SU-DHL-6 (cell line): ENCODE measurements around the gene CPLX1.

Experiments
- H2AFZ ChIP-seq: fragments of 200-600 bp; sonication (generic); 2 replicates; pipeline ENCODE4 v1.6.1; 2014; ENCODE audit warnings: low read depth, mild to moderate bottlenecking, moderate library complexity, mixed read lengths, antibody characterized with exemption, low read length; ENCODE audit not compliant: severe bottlenecking
- H3F3A ChIP-seq: fragments of 200-600 bp; shearing (Covaris generic); 2 replicates; pipeline ENCODE4 v1.6.0; 2016; ENCODE audit warnings: antibody characterized with exemption, mild to moderate bottlenecking; ENCODE audit not compliant: insufficient read depth
- H3K27ac ChIP-seq: fragments of 200-600 bp; sonication (generic); 2 replicates; pipeline ENCODE4 v1.5.1; 2016; ENCODE audit warnings: low read depth, mild to moderate bottlenecking, low read length, moderate library complexity, mixed read lengths
- H3K27me3 ChIP-seq: fragments of 200-600 bp; sonication (generic), shearing (Covaris generic); 2 replicates; pipeline ENCODE4 v1.6.0; 2014; ENCODE audit warnings: mild to moderate bottlenecking, low read length
- H3K36me3 ChIP-seq: fragments of 200-600 bp; sonication (generic); 2 replicates; pipeline ENCODE4 v1.6.1; 2014; ENCODE audit warnings: mild to moderate bottlenecking, low read length, mixed read lengths
- H3K4me2 ChIP-seq: fragments of 300-600, 200-600 bp; shearing (Covaris generic), sonication (generic); 2 replicates; pipeline ENCODE4 v1.6.0; 2014; ENCODE audit warnings: low read length, low read depth, mild to moderate bottlenecking; ENCODE audit not compliant: poor library complexity, severe bottlenecking
- H3K4me3 ChIP-seq: fragments of 200-600 bp; sonication (generic); 2 replicates; pipeline ENCODE4 v1.5.1; 2014; ENCODE audit warnings: antibody characterized with exemption, low read length, mild to moderate bottlenecking, mixed read lengths; ENCODE audit not compliant: insufficient read depth, poor library complexity, severe bottlenecking
- H3K79me2 ChIP-seq: fragments of 200-600 bp; sonication (generic); 2 replicates; pipeline ENCODE4 v1.6.1; 2014; ENCODE audit warnings: mild to moderate bottlenecking, low read length, moderate library complexity; ENCODE audit not compliant: insufficient read depth
- H3K9ac ChIP-seq: fragments of 200-600 bp; sonication (generic); 2 replicates; pipeline ENCODE4 v1.7.0; 2014; ENCODE audit warnings: mild to moderate bottlenecking, low read length
- H3K9me2 ChIP-seq: fragments of 200-600 bp; sonication (generic); replicated peaks from 2 replicates; pipeline ENCODE4 v1.6.1; 2014; ENCODE audit warnings: low read length; ENCODE audit not compliant: insufficient read depth
- H3K9me3 ChIP-seq: fragments of 200-600 bp; sonication (generic); 2 replicates; pipeline ENCODE4 v1.6.1; 2014; ENCODE audit warnings: low read length, mixed read lengths; ENCODE audit not compliant: insufficient read depth
- H4K20me1 ChIP-seq: fragments of 200-600 bp; sonication (generic); 2 replicates; pipeline ENCODE4 v1.6.1; 2014; ENCODE audit warnings: low read depth, mild to moderate bottlenecking, antibody characterized with exemption, low read length, moderate library complexity, mixed read lengths
- EZH2phosphoT487 ChIP-seq: fragments of 200-600 bp; sonication (generic), shearing (Covaris generic); conservative IDR thresholded peaks from 2 replicates; pipeline ENCODE4 v1.6.1; 2018; ENCODE audit warnings: mild to moderate bottlenecking, antibody characterized with exemption, low read length, moderate library complexity, mixed read lengths
- TF ChIP-seq, protein P1 (sequence below): fragments of 200-600 bp; sonication (generic); IDR thresholded peaks from one replicate; pipeline ENCODE4 v1.5.1; 2017; ENCODE audit warnings: antibody characterized with exemption, mild to moderate bottlenecking, low read length, moderate library complexity; ENCODE audit not compliant: insufficient read depth, poor library complexity, severe bottlenecking

CPLX1 gene

DNA sequence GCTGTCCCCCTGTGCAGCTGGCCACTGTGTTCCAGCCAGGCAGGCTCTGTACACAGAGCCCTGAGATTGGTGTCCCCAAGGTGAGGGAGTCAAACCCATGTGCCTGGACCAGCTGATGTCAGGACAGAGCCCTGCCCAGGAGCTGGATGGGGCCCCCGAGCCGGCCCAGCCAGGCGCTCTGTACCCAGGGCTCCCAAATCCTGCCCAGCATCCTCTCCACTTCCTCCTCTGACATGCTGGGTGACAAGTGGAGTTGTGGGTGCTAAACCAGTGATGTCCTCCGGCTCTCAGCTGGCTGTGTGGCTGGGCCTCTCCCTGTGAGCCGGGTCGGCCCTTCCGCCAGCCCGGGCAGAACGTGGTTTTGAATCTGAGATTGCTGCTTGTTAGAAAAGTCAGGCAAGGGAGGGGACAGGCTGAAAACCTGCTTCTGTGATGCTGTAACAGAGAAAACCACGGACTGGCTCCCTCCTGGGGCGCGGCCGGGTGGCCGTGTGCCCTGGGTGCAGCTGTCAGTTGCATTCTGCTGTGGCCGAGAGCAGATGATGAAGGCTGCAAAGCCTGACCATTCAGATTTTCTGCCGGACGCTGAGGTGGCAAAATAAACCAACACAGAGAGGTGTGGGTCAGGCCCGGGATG lies 7.9 kb upstream of the CPLX1 start:
- Histone ChIP-seq H3K27ac (no peak overlapping the region), H3K36me3 (no peaks in the 10 kb centered on the region), H3K9me3 (no peaks in the 10 kb centered on the region), H3K27me3 (no peaks in the 10 kb centered on the region), H3K79me2 (no peaks in the 10 kb centered on the region), H3F3A (0 out of 2 replicates have a peak, but pooled peaks cover 2% of the 10 kb centered on the region), H3K9me2 (no peaks in the 10 kb centered on the region), H3K4me2 (no peak overlapping the region), H3K9ac (no peak overlapping the region), H2AFZ (no peak overlapping the region), H4K20me1 (no peaks in the 10 kb centered on the region), H3K4me3 (no peak overlapping the region)
- TF ChIP-seq EZH2phosphoT487 = no peak
- TF ChIP-seq, protein P1, sequence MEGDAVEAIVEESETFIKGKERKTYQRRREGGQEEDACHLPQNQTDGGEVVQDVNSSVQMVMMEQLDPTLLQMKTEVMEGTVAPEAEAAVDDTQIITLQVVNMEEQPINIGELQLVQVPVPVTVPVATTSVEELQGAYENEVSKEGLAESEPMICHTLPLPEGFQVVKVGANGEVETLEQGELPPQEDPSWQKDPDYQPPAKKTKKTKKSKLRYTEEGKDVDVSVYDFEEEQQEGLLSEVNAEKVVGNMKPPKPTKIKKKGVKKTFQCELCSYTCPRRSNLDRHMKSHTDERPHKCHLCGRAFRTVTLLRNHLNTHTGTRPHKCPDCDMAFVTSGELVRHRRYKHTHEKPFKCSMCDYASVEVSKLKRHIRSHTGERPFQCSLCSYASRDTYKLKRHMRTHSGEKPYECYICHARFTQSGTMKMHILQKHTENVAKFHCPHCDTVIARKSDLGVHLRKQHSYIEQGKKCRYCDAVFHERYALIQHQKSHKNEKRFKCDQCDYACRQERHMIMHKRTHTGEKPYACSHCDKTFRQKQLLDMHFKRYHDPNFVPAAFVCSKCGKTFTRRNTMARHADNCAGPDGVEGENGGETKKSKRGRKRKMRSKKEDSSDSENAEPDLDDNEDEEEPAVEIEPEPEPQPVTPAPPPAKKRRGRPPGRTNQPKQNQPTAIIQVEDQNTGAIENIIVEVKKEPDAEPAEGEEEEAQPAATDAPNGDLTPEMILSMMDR = no peak

DNA sequence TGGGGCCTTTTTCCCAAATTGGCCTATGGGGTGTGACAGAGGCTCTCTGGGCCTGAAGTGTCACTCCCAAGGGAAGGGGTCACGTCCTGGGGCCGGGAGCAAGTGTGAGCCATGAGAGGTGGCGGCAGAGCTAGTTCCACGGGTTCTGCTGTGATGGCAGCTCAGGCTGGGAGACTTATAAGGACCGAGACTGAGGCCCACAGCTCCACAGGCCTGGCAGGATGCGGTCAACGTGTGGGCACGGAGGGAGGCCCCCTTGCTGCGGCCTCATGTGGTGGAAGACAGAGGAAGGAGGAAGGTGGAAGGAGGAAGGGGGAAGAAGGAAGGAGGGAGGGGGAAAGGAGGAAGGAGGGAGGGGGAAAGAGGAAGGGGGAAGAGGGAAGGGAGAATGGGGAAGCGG lies 7.2 kb upstream of the CPLX1 start:
- Histone ChIP-seq H3K27me3 (no peaks in the 10 kb centered on the region), H3K36me3 (no peaks in the 10 kb centered on the region), H3K9me3 (no peaks in the 10 kb centered on the region), H3F3A (no peaks in the 10 kb centered on the region), H3K4me3 (no peak overlapping the region), H3K79me2 (no peaks in the 10 kb centered on the region), H3K27ac (no peak overlapping the region), H2AFZ (no peak overlapping the region), H3K9ac (no peak overlapping the region), H3K4me2 (no peak overlapping the region), H4K20me1 (no peaks in the 10 kb centered on the region), H3K9me2 (no peaks in the 10 kb centered on the region)
- TF ChIP-seq, protein P1 = no peak
- TF ChIP-seq EZH2phosphoT487 = no peak

DNA sequence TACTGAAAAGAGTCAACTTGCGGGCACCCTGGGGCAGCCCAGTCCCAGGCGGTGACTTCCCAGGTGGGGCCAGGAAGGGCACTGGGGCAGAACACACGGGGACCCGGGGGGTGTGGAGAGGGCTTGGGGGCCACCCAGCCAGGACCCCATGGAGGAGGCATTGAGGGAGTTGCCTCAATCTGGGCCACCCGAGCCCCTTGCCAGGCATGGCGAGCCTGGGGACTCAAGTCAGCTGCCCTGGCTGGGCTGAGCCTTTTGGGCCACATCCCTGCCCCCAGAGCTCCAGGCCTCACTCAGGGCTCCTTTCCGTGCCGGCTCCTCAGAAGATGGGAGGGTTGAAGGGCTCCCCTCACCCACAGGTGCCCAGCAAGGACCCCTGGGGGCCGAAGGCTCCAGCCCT lies 6.6 kb upstream of the CPLX1 start:
- H3F3A ChIP-seq = no peaks in the 10 kb centered on the region
- H3K9ac ChIP-seq = no peak overlapping the region
- H3K4me2 ChIP-seq = no peak overlapping the region
- H4K20me1 ChIP-seq = no peaks in the 10 kb centered on the region
- TF ChIP-seq, protein P1 = no peak
- TF ChIP-seq EZH2phosphoT487 = no peak
- H3K27ac ChIP-seq = no peak overlapping the region
- no peak overlapping the region for H3K4me3 ChIP-seq
- no peaks in the 10 kb centered on the region for H3K36me3 ChIP-seq
- H2AFZ ChIP-seq = no peak overlapping the region
- H3K9me2 ChIP-seq = no peaks in the 10 kb centered on the region
- no peaks in the 10 kb centered on the region for H3K9me3 ChIP-seq
- H3K27me3 ChIP-seq = no peaks in the 10 kb centered on the region
- H3K79me2 ChIP-seq = no peaks in the 10 kb centered on the region
